ENCODE results near the gene ITGA6.
A peak's percentile ranks its signal among the peaks of the same experiment; 100 is the strongest.

Gene ITGA6

GRCh38 chr2:172416447-172417058 lies 10.8 kb upstream of the ITGA6 start:
- no peak overlapping the region for H3K27ac ChIP-seq (ENCODE audit: low read length)
- H3K36me3 ChIP-seq (ENCODE audit: control insufficient read depth in 2 of 2, insufficient read depth in 2 of 2, low read length in 2 of 2), result no peaks in the 10 kb centered on the region
- H3K9ac ChIP-seq (ENCODE audit: low read length in 2 of 2), result no peak overlapping the region
- H3K9me3 ChIP-seq (ENCODE audit: control insufficient read depth in 2 of 2, low read length in 2 of 2), result peaks cover 0 to 3% of the 10 kb centered on the region in 2 donors
- no peak overlapping the region for H3K4me3 ChIP-seq (ENCODE audit: low read length in 2 of 2)
- H3K4me1 ChIP-seq (ENCODE audit: control insufficient read depth, insufficient read depth, low read length), result no peaks in the 10 kb centered on the region
- no peaks in the 10 kb centered on the region for H3K27me3 ChIP-seq (ENCODE audit: control insufficient read depth in 1 of 2, insufficient read depth in 2 of 2, low read length in 2 of 2)

- H3K9me3 ChIP-seq (ENCODE audit: control insufficient read depth in 2 of 2, low read length in 2 of 2), result peaks cover 0 to 3% of the 10 kb centered on the region in 2 donors
- H3K9ac ChIP-seq (ENCODE audit: low read length in 2 of 2), result no peak overlapping the region
- no peaks in the 10 kb centered on the region for H3K4me1 ChIP-seq (ENCODE audit: control insufficient read depth, insufficient read depth, low read length)
- peaks cover 0 to under 1% of the 10 kb centered on the region in 2 donors for H3K27me3 ChIP-seq (ENCODE audit: control insufficient read depth in 1 of 2, insufficient read depth in 2 of 2, low read length in 2 of 2)
- no peaks in the 10 kb centered on the region for H3K36me3 ChIP-seq (ENCODE audit: control insufficient read depth in 2 of 2, insufficient read depth in 2 of 2, low read length in 2 of 2)
- H3K27ac ChIP-seq (ENCODE audit: low read length), result no peak overlapping the region
- H3K4me3 ChIP-seq (ENCODE audit: low read length in 2 of 2), result no peak overlapping the region
These were observed 7.2 kb upstream of the ITGA6 start for GRCh38 chr2:172420216-172420615.

GRCh38 chr2:172423160-172423559 lies 4.2 kb upstream of the ITGA6 start:
- no peak overlapping the region for H3K9ac ChIP-seq (ENCODE audit: low read length in 2 of 2)
- peaks cover 11 to 15% of the 10 kb centered on the region in 2 donors for H3K27me3 ChIP-seq (ENCODE audit: control insufficient read depth in 1 of 2, insufficient read depth in 2 of 2, low read length in 2 of 2)
- H3K36me3 ChIP-seq (ENCODE audit: control insufficient read depth in 2 of 2, insufficient read depth in 2 of 2, low read length in 2 of 2), result no peaks in the 10 kb centered on the region
- no peaks in the 10 kb centered on the region for H3K9me3 ChIP-seq (ENCODE audit: control insufficient read depth in 2 of 2, low read length in 2 of 2)
- peaks cover 4% of the 10 kb centered on the region for H3K4me1 ChIP-seq (ENCODE audit: control insufficient read depth, insufficient read depth, low read length)
- H3K27ac ChIP-seq (ENCODE audit: low read length), result no peak overlapping the region
- H3K4me3 ChIP-seq (ENCODE audit: low read length in 2 of 2), result no peak overlapping the region

DNA sequence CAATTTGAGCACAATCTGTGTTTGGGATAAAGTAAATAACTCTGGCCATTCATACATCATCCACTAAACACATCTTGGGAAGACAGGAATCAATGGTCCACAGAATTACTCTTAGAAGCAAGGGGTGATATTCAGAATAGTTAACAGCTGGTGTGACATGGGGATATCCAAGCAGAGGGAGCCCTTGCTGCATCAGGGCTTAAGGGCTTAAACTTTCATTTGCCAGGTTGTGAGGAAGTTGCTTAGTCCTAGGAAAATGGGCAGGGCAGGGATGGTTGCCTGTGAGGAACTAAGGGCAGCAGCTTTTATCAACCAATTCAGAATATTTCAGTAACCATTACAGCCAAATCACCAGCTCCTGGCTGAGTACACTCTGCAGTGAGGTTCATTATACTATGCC lies 2.0 kb upstream of the ITGA6 start:
- peaks cover 6% of the 10 kb centered on the region for H3K4me1 ChIP-seq (ENCODE audit: control insufficient read depth, insufficient read depth, low read length)
- H3K36me3 ChIP-seq (ENCODE audit: control insufficient read depth in 2 of 2, insufficient read depth in 2 of 2, low read length in 2 of 2), result no peaks in the 10 kb centered on the region
- no peaks in the 10 kb centered on the region for H3K9me3 ChIP-seq (ENCODE audit: control insufficient read depth in 2 of 2, low read length in 2 of 2)
- H3K27me3 ChIP-seq (ENCODE audit: control insufficient read depth in 1 of 2, insufficient read depth in 2 of 2, low read length in 2 of 2), result peaks cover 17% of the 10 kb centered on the region in 2 donors
- H3K9ac ChIP-seq (ENCODE audit: low read length in 2 of 2), result no peak overlapping the region
- H3K27ac ChIP-seq (ENCODE audit: low read length), result no peak overlapping the region
- no peak overlapping the region for H3K4me3 ChIP-seq (ENCODE audit: low read length in 2 of 2)

GRCh38 chr2:172426635-172427255 lies 641 bp upstream of the ITGA6 start:
- no peak overlapping the region for H3K9ac ChIP-seq (ENCODE audit: low read length in 2 of 2)
- peaks cover 17% of the 10 kb centered on the region in 2 donors for H3K27me3 ChIP-seq (ENCODE audit: control insufficient read depth in 1 of 2, insufficient read depth in 2 of 2, low read length in 2 of 2)
- H3K27ac ChIP-seq (ENCODE audit: low read length), result no peak overlapping the region
- peaks cover 6% of the 10 kb centered on the region for H3K4me1 ChIP-seq (ENCODE audit: control insufficient read depth, insufficient read depth, low read length)
- H3K4me3 ChIP-seq (ENCODE audit: low read length in 2 of 2), result peak overlapping the region; percentile 54 to 76
- no peaks in the 10 kb centered on the region for H3K36me3 ChIP-seq (ENCODE audit: control insufficient read depth in 2 of 2, insufficient read depth in 2 of 2, low read length in 2 of 2)
- H3K9me3 ChIP-seq (ENCODE audit: control insufficient read depth in 2 of 2, low read length in 2 of 2), result no peaks in the 10 kb centered on the region

DNA sequence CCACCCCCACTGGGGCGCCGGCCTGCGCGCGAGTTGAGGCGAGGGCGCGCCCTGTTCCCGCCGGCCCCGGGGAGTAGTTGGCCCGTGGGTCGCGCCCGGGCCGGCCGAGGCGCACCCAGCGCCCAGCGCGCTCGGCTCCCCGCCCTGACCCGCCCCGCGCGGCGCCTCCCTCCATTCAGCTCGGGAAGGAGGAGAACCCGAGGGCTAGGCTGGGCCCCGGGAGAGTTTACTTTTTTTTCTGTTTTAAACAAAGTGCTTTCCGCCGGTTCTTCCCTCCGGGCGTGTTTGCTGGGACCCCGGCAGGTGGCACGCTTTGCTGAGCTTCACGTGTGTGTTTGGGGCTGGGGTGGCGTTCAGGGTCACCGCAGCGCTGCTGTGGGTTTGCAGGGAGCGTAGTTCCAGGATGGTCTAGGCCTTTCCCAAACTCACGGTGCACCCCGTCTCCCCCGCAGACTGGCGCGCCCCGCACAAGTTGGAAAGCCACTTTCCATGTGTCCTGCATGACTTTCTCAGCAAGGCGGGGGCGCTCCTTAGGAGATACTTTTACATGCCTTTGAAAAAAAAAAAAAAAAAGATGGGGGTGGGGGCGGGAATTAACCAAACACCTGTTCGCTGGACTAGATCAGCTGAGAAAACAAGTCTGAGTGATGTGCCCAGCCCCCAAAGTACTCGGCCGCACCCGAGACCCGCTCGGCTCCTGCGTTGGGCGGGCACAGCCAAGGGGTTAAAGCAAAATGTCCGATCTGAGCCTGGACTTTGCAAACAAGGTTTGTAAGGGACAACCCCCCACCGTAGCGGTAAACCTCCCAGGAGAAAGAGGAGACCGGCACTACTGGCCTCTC lies 825 bp downstream of the ITGA6 start:
- Histone ChIP-seq H3K4me1 (ENCODE audit: control insufficient read depth, insufficient read depth, low read length) (peaks cover 6% of the 10 kb centered on the region), H3K27ac (ENCODE audit: low read length) (no peak overlapping the region)

DNA sequence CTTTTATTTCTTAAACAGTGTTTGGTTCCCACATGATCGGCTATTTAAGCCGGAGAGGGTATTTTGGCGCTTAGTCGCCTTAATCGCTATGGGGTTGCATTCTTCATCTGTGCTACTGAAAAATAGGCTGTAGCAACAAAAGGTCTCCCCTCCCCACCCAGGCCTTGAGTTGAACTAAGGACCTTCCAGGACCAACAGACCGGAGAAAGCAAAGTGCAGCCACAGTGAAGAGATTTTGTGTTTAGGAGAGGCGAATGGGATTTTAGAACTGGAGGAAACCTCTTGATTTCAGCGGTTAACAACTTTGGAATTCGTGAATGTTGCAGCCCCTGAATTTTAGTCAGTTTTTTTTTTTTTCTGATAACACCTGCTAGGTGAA lies 1.4 kb downstream of the ITGA6 start:
- Histone ChIP-seq H3K9me3 (ENCODE audit: control insufficient read depth in 2 of 2, low read length in 2 of 2) (no peaks in the 10 kb centered on the region), H3K9ac (ENCODE audit: low read length in 2 of 2) (no peak overlapping the region), H3K27me3 (ENCODE audit: control insufficient read depth in 1 of 2, insufficient read depth in 2 of 2, low read length in 2 of 2) (peaks cover 17 to 19% of the 10 kb centered on the region in 2 donors), H3K36me3 (ENCODE audit: control insufficient read depth in 2 of 2, insufficient read depth in 2 of 2, low read length in 2 of 2) (no peaks in the 10 kb centered on the region), H3K4me1 (ENCODE audit: control insufficient read depth, insufficient read depth, low read length) (peaks cover 6% of the 10 kb centered on the region), H3K4me3 (ENCODE audit: low read length in 2 of 2) (peak overlapping the region in 1 of 2 donors; percentile 76), H3K27ac (ENCODE audit: low read length) (no peak overlapping the region)

More for the DNA sequence above, 825 bp downstream of the ITGA6 start:
- no peaks in the 10 kb centered on the region for H3K9me3 ChIP-seq (ENCODE audit: control insufficient read depth in 2 of 2, low read length in 2 of 2)
- peak overlapping the region; percentile 58 to 76 for H3K4me3 ChIP-seq (ENCODE audit: low read length in 2 of 2)
- peaks cover 17% of the 10 kb centered on the region in 2 donors for H3K27me3 ChIP-seq (ENCODE audit: control insufficient read depth in 1 of 2, insufficient read depth in 2 of 2, low read length in 2 of 2)
- H3K9ac ChIP-seq (ENCODE audit: low read length in 2 of 2), result peak overlapping the region in 1 of 2 donors; percentile 24
- H3K36me3 ChIP-seq (ENCODE audit: control insufficient read depth in 2 of 2, insufficient read depth in 2 of 2, low read length in 2 of 2), result no peaks in the 10 kb centered on the region

DNA sequence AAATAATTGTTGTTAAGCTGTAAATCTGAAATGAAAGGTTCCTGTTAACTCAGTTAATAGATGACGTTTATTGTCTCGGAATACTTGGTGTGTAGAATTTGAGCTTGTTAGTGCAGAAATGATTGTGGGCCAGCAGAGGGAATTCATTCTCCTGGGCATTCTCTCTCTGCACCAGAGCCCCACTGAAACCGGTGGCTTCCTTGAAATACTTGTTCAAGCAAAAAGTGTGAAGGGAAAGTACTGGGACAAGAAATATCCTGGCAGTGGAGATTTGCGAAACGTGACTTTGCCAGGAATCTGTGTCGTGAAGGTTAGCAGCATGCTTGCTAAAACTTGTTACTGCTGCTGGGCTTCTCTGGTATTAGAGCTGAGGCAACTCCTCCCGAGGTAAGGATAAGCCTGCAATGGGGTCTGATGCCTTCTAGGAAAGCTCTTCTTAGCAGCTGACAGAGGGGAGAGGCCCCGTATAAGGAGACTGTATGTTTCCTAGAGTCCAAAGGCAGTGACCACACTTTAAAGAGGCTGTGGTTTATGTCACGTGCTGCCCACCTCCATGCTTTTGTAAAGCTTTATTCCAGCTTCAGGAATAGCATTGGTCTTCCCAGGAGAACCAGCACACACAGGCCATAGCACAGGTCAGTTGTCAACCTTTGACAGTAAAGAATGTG lies 2.0 kb downstream of the ITGA6 start:
- Histone ChIP-seq H3K4me1 (ENCODE audit: control insufficient read depth, insufficient read depth, low read length) (peaks cover 6% of the 10 kb centered on the region), H3K9me3 (ENCODE audit: control insufficient read depth in 2 of 2, low read length in 2 of 2) (no peaks in the 10 kb centered on the region), H3K36me3 (ENCODE audit: control insufficient read depth in 2 of 2, insufficient read depth in 2 of 2, low read length in 2 of 2) (no peaks in the 10 kb centered on the region), H3K27me3 (ENCODE audit: control insufficient read depth in 1 of 2, insufficient read depth in 2 of 2, low read length in 2 of 2) (peaks cover 17 to 19% of the 10 kb centered on the region in 2 donors), H3K9ac (ENCODE audit: low read length in 2 of 2) (no peak overlapping the region), H3K4me3 (ENCODE audit: low read length in 2 of 2) (peak overlapping the region in 1 of 2 donors; percentile 76), H3K27ac (ENCODE audit: low read length) (no peak overlapping the region)

- no peak overlapping the region for H3K27ac ChIP-seq (ENCODE audit: low read length)
- peak overlapping the region in 1 of 2 donors; percentile 76 for H3K4me3 ChIP-seq (ENCODE audit: low read length in 2 of 2)
- peaks cover 6% of the 10 kb centered on the region for H3K4me1 ChIP-seq (ENCODE audit: control insufficient read depth, insufficient read depth, low read length)
- H3K27me3 ChIP-seq (ENCODE audit: control insufficient read depth in 1 of 2, insufficient read depth in 2 of 2, low read length in 2 of 2), result peaks cover 17 to 19% of the 10 kb centered on the region in 2 donors
- no peak overlapping the region for H3K9ac ChIP-seq (ENCODE audit: low read length in 2 of 2)
- no peaks in the 10 kb centered on the region for H3K9me3 ChIP-seq (ENCODE audit: control insufficient read depth in 2 of 2, low read length in 2 of 2)
- no peaks in the 10 kb centered on the region for H3K36me3 ChIP-seq (ENCODE audit: control insufficient read depth in 2 of 2, insufficient read depth in 2 of 2, low read length in 2 of 2)
These were observed 2.6 kb downstream of the ITGA6 start for GRCh38 chr2:172430027-172430426.

DNA sequence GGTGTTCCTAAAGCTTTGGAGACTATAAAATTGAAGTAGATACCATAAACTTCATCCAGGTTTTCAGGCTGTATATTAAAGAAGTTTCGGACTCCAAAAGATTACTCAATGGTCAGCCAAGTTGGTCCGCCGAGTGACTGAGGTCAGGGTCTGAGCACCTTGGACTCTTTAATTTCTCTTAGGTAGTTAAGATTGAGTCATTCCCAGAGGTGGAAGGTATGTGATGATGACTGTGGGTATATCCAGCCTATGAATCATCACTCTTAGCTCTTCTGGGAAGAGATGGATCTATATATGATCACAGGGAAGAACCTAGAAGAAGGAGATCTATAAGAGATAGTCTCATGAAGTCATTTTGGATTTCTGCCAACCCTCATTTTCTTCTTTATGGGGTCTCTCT lies 3.3 kb downstream of the ITGA6 start:
- Histone ChIP-seq H3K4me1 (ENCODE audit: control insufficient read depth, insufficient read depth, low read length) (peaks cover 6% of the 10 kb centered on the region), H3K27me3 (ENCODE audit: control insufficient read depth in 1 of 2, insufficient read depth in 2 of 2, low read length in 2 of 2) (peaks cover 13 to 17% of the 10 kb centered on the region in 2 donors), H3K27ac (ENCODE audit: low read length) (no peak overlapping the region), H3K36me3 (ENCODE audit: control insufficient read depth in 2 of 2, insufficient read depth in 2 of 2, low read length in 2 of 2) (no peaks in the 10 kb centered on the region), H3K4me3 (ENCODE audit: low read length in 2 of 2) (no peak overlapping the region), H3K9ac (ENCODE audit: low read length in 2 of 2) (no peak overlapping the region), H3K9me3 (ENCODE audit: control insufficient read depth in 2 of 2, low read length in 2 of 2) (no peaks in the 10 kb centered on the region)
